ENCODE data around the gene CFAP221.

DNA sequence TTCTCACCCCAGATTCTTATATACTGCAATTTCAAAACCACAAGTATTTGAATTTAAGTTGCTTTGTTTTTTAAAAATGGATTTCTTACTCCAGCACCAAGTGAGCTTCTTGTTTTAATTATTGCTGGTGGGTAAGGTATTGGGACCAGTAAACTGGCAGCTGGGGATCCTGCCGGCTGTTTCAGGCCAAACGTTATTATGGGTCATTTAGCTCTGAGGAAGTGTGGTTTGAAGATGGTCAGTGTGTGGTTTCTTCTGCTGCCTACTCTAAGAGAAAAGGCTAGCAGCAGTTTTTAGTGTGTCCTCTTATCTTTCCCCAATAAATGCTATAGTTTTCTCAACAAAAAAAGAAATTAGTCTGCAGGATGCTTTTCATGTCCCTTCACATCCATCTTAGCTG is 30.6 kb downstream of the CFAP221 start:
- TF ChIP-seq EZH2phosphoT487 (IDR thresholded peaks at IDR 0.05; ENCODE audit: low read length) (no peak), CTCF (IDR thresholded peaks at IDR 0.05; ENCODE audit: low read length) (no peak), EZH2 (optimal IDR thresholded peaks at IDR 0.05; ENCODE audit: low read depth, low read length) (no peak)
